HG02588 (cell line): Measurements from ENCODE around the gene MARK4.
"Not testable (repeated sequence)": the region's sequence is repeated elsewhere in the genome, so short reads cannot be mapped to it uniquely, and the experiment has no call there.

ENCODE experiments used
- ATAC-seq: cut with Tn5 transposase; IDR thresholded peaks from one replicate; pipeline ENCODE4 v1.9.1; 2021; ENCODE audit warnings: mild to moderate bottlenecking, moderate library complexity; ENCODE audit not compliant: unreplicated experiment

The MARK4 gene

DNA sequence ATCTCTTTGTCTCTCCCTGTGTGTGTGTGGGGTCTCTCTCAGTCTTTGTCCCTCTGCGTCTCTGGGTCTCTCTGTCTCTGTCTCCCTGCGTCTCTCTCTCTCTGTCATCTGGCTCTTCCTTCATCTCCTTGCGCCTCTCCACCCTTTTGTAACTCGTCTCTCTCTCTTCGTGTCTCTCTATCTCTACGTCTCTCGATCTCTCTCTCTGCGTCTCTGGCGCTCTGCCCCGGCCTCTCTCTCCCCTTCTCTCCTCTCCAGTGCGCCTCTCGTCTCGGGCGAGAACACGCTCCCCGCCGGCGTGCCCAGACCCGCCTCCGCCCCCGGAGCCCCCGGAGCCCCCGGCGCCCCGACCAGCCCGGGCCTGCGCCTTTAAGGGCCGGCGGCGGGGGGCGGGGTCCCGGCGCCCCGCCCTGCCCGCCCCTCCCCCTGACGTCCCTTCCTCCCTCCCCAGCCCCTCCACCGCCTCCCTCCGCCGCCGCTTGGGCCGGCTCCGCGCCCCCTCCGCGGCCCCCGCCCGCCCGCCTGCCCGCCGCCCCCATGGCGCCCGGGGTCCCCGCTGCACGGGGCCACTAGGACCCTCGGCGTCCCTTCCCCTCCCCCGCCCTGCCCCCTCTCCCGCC, at the start of gene MARK4:
Gene MARK4 (plus strand): TSS at position 440 of the 620 bp plus-strand sequence. CDS start 318 bp downstream, outside the sequence.
- peak; percentile 46 for ATAC-seq

GRCh38 chr19:45202637-45203036, 48.4 kb upstream of the MARK4 start:
- ATAC-seq = no peak

DNA sequence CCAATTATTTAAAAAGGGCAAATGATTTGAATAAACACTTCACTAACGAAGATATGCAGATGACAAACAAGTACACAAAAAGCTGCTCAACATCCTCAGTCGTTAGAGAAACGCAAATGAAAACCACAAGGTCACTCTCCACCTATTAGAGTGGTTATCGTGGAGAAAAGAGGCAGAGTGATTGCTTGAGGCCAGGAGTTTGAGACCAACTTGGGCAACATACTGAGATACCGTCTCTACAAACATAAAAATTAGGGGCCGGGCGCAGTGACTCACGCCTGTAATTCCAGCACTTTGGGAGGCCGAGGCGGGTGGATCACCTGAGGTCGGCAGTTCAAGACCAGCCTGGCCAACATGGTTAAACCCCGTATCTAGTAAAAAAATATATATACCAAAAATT, 45.3 kb upstream of the MARK4 start:
- no peak for ATAC-seq

DNA sequence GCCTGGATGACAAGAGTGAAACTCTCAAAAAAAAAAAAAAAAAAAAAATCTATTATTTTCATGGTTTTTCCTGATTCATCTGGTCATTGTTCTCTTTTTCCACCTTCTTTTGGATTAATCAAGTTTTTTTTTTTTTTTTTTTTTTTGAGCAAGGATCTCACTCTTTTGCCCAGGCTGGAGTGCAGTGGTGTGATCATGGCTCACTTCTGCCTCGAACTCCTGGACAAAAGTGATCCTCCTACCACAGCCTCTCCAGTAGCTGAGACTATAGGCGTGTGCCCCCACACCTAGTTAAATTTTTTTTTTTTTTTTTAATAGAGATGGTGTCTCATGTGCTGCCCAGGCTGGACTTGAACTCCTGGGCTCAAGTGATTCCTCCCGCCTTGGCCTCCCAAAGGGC, 44.7 kb upstream of the MARK4 start:
- ATAC-seq = no peak

- no peak for ATAC-seq
Observed at GRCh38 chr19:45211751-45212381, 39.2 kb upstream of the MARK4 start.

GRCh38 chr19:45213031-45213430, 38.0 kb upstream of the MARK4 start:
- no peak for ATAC-seq

- ATAC-seq = no peak
Observed at GRCh38 chr19:45215391-45216191, 35.5 kb upstream of the MARK4 start.

DNA sequence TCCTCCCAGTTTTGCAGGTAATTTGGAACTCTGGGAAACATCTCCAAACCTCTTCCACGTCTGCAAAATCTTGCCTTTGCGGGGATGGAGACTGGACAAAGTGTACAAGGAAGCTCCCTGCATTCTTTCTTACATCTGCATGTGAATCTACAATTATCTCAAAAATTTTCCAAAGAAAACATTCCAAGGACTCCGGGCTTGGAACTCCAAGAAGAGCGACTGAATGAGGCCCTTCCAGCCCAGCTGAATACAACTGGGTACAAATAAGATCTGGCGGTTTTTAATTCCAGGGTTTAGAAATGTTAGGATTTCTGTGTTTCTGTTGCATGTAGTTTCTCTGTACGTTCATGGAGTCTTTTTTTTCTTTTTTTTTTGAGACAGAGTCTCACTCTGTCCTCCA, 34.4 kb upstream of the MARK4 start:
- no peak for ATAC-seq

GRCh38 chr19:45217193-45217956, 33.7 kb upstream of the MARK4 start:
- ATAC-seq = no peak

- no peak for ATAC-seq
Observed at GRCh38 chr19:45217957-45218334, 33.1 kb upstream of the MARK4 start.

DNA sequence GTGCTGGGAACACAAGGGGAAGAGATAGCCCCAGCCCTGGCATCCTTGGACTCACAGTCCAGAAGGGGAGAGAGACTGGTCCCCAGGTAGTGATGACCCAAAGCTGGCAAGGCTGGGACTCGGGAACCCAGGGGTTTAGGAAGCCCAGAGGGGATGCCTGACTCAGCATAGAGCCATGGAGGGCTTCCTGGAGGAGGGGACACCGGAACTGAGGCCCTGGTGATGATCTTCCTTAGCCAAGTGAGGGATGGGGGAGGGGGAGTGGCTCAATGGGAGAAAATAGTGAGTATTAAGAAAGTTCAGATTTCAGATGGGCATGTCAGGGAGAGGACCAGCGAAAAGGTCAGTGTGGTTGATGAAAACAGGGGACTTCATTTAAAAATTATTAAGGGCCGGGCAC, 32.6 kb upstream of the MARK4 start:
- ATAC-seq = no peak

DNA sequence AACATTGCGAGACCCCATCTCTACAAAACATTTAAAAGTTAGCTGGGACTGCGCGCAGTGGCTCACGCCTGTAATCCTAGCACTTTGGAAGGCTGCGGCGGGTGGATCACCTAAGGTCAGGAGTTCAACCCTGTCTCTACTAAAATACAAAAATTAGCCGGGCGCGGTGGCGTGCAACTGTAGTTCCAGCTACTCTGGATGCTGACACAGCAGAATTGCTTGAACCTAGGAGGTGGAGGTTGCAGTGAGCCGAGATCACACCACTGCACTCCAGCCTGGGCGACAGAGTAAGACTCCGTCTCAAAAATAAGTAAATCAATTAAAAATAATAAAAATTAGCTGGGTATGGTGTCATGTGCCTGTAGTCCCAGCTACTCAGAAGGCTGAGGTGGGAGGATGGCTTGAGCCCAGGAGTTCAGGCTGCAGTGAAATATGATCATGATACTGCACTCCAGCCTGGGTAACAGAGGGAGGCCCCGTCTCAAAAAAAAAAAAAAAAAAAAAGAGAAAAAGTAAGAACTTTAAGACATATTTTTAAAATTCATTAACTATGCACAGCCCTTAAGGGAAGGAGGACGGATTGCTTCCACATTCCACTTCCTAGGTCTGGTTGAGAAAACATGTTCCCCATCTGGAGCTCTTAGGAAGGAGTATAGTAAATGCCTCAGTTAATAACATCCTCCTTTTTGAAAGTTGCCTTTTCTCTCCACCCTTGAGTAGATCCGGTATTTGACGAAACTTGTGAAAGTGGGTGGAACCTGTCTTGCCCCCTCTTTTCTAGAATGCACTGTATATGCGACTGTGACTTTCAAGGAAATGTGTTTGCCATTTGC, 31.9 kb upstream of the MARK4 start:
- ATAC-seq = no peak

- ATAC-seq = no peak
Observed at GRCh38 chr19:45222724-45223123, 28.3 kb upstream of the MARK4 start.

GRCh38 chr19:45223879-45224278, 27.2 kb upstream of the MARK4 start:
- no peak for ATAC-seq

DNA sequence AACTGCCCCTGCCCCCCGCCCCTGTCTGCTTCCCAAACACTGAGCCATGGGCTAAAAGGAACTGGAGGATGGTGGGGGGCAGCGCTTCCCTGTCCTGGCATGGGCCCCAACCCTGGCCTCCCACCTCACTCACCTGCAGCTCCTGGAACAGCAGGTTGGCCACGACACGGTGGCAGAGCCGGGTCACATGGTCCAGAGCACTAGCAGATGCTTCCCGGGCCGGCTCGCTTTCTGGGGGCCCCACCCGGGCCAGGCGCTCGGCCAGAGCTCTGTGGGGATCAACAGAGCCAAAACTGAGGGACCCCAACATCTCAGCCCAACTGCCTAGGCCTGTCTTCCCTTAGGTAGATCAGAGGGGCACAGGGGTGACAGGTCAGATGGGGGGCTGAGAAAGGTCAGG, 26.4 kb upstream of the MARK4 start:
- no peak for ATAC-seq

GRCh38 chr19:45229056-45229455, 22.0 kb upstream of the MARK4 start:
- ATAC-seq = not testable (repeated sequence)

- ATAC-seq = no peak
Observed at GRCh38 chr19:45231891-45232290, 19.2 kb upstream of the MARK4 start.

DNA sequence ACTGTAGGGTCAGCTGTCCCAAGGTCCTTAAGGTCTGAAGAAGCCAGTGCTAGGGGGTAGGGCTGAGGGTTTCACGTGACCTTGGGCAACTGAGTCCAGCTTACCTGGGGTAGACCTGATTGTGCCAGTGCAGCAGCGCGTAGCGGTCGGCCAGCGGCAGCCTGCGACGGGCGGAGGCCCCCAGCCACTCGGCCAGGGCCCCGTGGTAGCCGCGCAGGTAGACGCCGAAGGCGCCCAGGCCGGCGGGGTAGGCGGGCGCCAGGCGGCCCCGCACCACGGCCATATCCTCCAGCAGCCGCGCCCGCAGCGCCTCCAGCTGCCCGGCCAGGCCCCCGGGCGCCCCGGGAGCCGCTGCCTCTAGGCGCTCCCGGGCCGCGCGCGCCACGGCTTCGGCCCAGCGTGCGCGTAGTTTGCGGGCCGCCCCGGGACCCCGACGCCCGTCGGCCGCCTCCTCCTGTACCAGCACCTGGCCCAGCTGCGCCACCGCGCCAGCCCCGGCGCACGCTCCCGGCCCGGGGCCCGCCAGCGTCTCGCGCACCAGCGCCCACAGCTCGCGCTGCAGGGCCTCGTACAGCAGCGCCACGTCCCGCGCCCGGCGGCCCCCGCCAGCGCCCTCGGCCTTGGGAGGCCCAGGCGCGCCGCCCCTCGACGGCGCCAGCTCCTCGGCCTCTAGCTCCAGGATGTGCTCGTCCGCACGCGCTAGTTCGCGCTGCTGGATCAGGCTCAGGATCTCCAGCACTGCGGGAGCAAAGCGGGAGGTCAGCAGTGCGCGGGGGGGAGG, 16.8 kb upstream of the MARK4 start:
- no peak for ATAC-seq

DNA sequence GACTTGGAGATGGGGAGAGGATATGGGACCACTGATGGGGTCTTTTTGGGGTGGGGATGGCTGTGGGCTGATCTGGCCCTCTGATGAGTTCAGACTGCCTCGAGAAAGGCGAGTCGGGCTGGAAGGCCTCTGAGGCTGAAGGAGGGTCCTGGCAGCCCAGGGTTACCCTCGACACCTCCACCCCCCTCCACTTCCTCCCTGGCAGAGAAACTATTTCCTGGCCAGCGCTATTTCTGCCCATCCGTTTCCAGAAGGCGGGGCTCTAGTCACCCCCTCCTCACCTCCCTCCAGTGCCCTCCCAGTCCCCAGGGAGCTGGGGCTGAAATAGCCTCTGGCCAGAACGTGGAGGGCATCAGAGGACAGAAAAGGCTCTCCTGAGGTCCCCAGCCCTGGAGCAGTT, 15.6 kb upstream of the MARK4 start:
- no peak for ATAC-seq

- no peak for ATAC-seq
Observed at GRCh38 chr19:45238556-45238955, 12.5 kb upstream of the MARK4 start.
